ENCODE data around the gene TMEM135. TPM values are rescaled to one million over a fixed set of nuclear protein-coding genes. Genes with fewer than 3 reads are reported as not detected.

TMEM135 gene
- total RNA-seq, 4 donors from 2014 or later, result 19.8 to 52.6 (median 38.9) TPM

GRCh38 chr11:87322568-87322967 lies 284.8 kb downstream of the TMEM135 start:
- ATAC-seq (ENCODE audit: low FRiP score) (no peak), DNase-seq (ENCODE audit: low spot score) (no peak)
- TF ChIP-seq, protein P1, sequence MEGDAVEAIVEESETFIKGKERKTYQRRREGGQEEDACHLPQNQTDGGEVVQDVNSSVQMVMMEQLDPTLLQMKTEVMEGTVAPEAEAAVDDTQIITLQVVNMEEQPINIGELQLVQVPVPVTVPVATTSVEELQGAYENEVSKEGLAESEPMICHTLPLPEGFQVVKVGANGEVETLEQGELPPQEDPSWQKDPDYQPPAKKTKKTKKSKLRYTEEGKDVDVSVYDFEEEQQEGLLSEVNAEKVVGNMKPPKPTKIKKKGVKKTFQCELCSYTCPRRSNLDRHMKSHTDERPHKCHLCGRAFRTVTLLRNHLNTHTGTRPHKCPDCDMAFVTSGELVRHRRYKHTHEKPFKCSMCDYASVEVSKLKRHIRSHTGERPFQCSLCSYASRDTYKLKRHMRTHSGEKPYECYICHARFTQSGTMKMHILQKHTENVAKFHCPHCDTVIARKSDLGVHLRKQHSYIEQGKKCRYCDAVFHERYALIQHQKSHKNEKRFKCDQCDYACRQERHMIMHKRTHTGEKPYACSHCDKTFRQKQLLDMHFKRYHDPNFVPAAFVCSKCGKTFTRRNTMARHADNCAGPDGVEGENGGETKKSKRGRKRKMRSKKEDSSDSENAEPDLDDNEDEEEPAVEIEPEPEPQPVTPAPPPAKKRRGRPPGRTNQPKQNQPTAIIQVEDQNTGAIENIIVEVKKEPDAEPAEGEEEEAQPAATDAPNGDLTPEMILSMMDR (IDR thresholded peaks at IDR 0.05), result no peak

- TF ChIP-seq, protein P1 (IDR thresholded peaks at IDR 0.05), result no peak
- DNase-seq (ENCODE audit: low spot score), result no peak
- ATAC-seq (ENCODE audit: low FRiP score), result no peak
Measured at GRCh38 chr11:87323899-87324298, 286.2 kb downstream of the TMEM135 start.

- no peak for ATAC-seq (ENCODE audit: low FRiP score)
- DNase-seq (ENCODE audit: low spot score), result no peak
- TF ChIP-seq, protein P1 (IDR thresholded peaks at IDR 0.05), result no peak
Measured at GRCh38 chr11:87324817-87325489, 287.2 kb downstream of the TMEM135 start.

GRCh38 chr11:87325490-87325872 lies 287.7 kb downstream of the TMEM135 start:
- ATAC-seq (ENCODE audit: low FRiP score), result no peak
- TF ChIP-seq, protein P1 (IDR thresholded peaks at IDR 0.05), result no peak
- DNase-seq (ENCODE audit: low spot score), result no peak

- ATAC-seq (ENCODE audit: low FRiP score), result no peak
- no peak for DNase-seq (ENCODE audit: low spot score)
- TF ChIP-seq, protein P1 (IDR thresholded peaks at IDR 0.05), result no peak
Measured at GRCh38 chr11:87326594-87326993, 288.9 kb downstream of the TMEM135 start.

DNA sequence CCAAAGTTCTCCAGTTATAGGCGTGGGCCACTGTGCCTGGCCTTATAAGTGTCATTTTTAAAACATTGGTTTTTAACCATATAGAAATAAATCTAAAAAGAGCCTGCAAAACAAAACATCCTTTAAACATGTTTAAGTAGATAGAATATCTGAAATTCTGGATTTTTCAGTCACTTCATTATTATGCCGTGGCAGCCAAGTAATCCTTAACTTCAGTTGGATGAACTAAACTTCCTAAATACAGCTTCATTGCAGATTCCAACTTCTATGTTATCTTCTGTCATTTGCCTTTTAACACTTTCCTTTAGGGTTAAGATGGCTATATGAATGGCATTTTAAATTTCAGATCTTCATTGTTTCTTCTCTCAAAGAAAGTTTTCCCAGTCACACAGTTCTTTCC lies 291.4 kb downstream of the TMEM135 start:
- TF ChIP-seq, protein P1 (IDR thresholded peaks at IDR 0.05), result no peak
- no peak for ATAC-seq (ENCODE audit: low FRiP score)
- no peak for DNase-seq (ENCODE audit: low spot score)

DNA sequence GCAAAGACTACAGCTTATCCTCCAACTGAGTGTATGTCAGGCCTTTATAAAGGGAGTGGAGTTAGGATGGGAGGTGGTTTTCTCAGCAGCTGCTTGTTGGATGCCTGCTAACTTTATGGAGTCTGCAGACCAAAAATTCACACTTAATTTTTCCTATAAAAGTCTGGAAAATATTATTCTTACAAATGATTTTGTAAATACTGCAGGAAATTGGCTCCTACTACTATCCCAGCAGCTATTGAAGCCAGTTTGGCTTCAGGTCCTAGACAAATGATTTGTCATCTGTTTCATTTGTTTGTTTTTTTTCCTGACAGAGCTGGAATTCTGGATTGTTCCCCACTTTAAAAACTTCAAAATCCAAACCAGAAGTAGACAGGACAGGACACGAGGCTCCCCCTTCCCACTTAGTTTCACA lies 292.5 kb downstream of the TMEM135 start:
- no peak for ATAC-seq (ENCODE audit: low FRiP score)
- TF ChIP-seq, protein P1 (IDR thresholded peaks at IDR 0.05), result no peak
- no peak for DNase-seq (ENCODE audit: low spot score)

Data from omental fat pad (tissue), 4 donors.